Measurements from ENCODE around the gene PCK2. TPM values are rescaled to one million over a fixed set of nuclear protein-coding genes. Genes with fewer than 3 reads are reported as not detected.

PCK2 gene
- total and polyA plus RNA-seq, 2 of the 13 experiments (the other 11 are each of a cell fraction or from before 2014, with no cell fraction given) = 129 to 272 TPM

GRCh38 chr14:24058260-24058950, 35.7 kb upstream of the PCK2 start (continued):
- TF ChIP-seq ZFP36L2 (CRISPR knock-in tag; IDR thresholded peaks at IDR 0.05) (no peak), TRAFD1 (CRISPR knock-in tag; IDR thresholded peaks at IDR 0.05; ENCODE audit: borderline replicate concordance) (peak; percentile 46; the same call in 1 of the 2 replicates), ZNF18 (CRISPR knock-in tag; IDR thresholded peaks at IDR 0.05; ENCODE audit: insufficient replicate concordance) (no peak), FOXA3 (CRISPR knock-in tag; IDR thresholded peaks at IDR 0.05) (peak; percentile 49; the same call in 1 of the 2 replicates), ZNF687 (CRISPR knock-in tag; IDR thresholded peaks at IDR 0.05) (no peak; the same call in 1 of the 2 replicates), ZFP1 (CRISPR knock-in tag; IDR thresholded peaks at IDR 0.05) (0 out of 2 replicates have a peak, but pooled peaks have one; percentile 44), CBFB (CRISPR knock-in tag; IDR thresholded peaks at IDR 0.05) (peak; percentile 22; the same call in 1 of the 2 replicates), SALL1 (CRISPR knock-in tag; IDR thresholded peaks at IDR 0.05) (0 out of 2 replicates have a peak, but pooled peaks have one; percentile 52), IRF9 (CRISPR knock-in tag; IDR thresholded peaks at IDR 0.05; ENCODE audit: borderline replicate concordance) (peak; percentile 56; the same call in 1 of the 2 replicates), ZNF83 (CRISPR knock-in tag; IDR thresholded peaks at IDR 0.05; ENCODE audit: borderline replicate concordance) (peak; percentile 46; the same call in 1 of the 2 replicates), DMTF1 (CRISPR knock-in tag; IDR thresholded peaks at IDR 0.05) (no peak), IKZF5 (CRISPR knock-in tag; IDR thresholded peaks at IDR 0.05) (0 out of 2 replicates have a peak, but pooled peaks have one; percentile 46), NFYC (CRISPR knock-in tag; IDR thresholded peaks at IDR 0.05) (peak; percentile 44), MXI1 (IDR thresholded peaks at IDR 0.05; ENCODE audit: borderline replicate concordance, low read depth, low read length) (no peak), SATB2 (CRISPR knock-in tag; IDR thresholded peaks at IDR 0.05) (no peak)
